MM.1S (cell line): Measurements from ENCODE around the gene CACNA1C.

Experiments used
- CTCF ChIP-seq: fragments of 300-600 bp; sonication (generic); IDR thresholded peaks from 2 replicates; pipeline ENCODE4 v1.5.1; 2016; ENCODE audit warnings: antibody characterized with exemption, low read length, mixed read lengths
- EZH2 ChIP-seq: fragments of 300-600 bp; sonication (generic); optimal IDR thresholded peaks from 2 replicates; pipeline ENCODE3; 2017; ENCODE audit warnings: low read depth, mild to moderate bottlenecking, antibody characterized with exemption, low read length, mixed read lengths
- EZH2phosphoT487 ChIP-seq: fragments of 300-600 bp; sonication (generic); IDR thresholded peaks from 2 replicates; pipeline ENCODE4 v1.6.1; 2018; ENCODE audit warnings: antibody characterized with exemption, low read length

- TF ChIP-seq CTCF (no peak), EZH2phosphoT487 (no peak), EZH2 (no peak)
These were observed 237.3 kb downstream of the CACNA1C start for GRCh38 chr12:2290091-2290490.
